ENCODE data around the gene RUSC1. TPM values are rescaled to one million over a fixed set of nuclear protein-coding genes. Genes with fewer than 3 reads are reported as not detected.
"Not testable (repeated sequence)": the region's sequence is repeated elsewhere in the genome, so short reads cannot be mapped to it uniquely, and the experiment has no call there.

The RUSC1 gene
- total RNA-seq, 1 experiment from 2014 or later: 43.3 TPM

GRCh38 chr1:155322953-155323728 lies 2.4 kb downstream of the RUSC1 start:
- DNase-seq (ENCODE audit: low read depth): peak; percentile 98

DNA sequence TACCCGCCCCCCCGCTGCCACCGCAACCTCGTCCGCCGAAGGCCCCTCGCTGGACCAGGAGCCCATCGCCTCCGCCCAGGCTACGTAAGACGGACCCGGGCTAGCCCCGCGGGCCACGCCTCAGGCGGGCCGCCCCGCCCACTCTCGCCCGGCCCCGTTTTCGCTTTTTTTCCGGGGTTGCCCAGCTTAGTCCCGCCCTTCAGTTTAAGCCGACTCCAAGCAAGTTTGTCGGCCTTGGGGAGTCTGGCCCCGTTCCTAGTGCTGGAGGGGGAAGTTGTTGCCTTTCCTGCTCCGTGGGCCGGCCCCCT lies 3.0 kb downstream of the RUSC1 start:
- DNase-seq (ENCODE audit: low read depth): peak; percentile 85

GRCh38 chr1:155324037-155324716 lies 3.5 kb downstream of the RUSC1 start:
- DNase-seq (ENCODE audit: low read depth): peak; percentile 97

GRCh38 chr1:155324717-155325602 lies 4.3 kb downstream of the RUSC1 start:
- peak; percentile 56 for DNase-seq (ENCODE audit: low read depth)

- DNase-seq (ENCODE audit: low read depth): no peak
These were observed 4.9 kb downstream of the RUSC1 start for GRCh38 chr1:155325603-155325893.

- no peak for DNase-seq (ENCODE audit: low read depth)
These were observed 5.4 kb downstream of the RUSC1 start for GRCh38 chr1:155326020-155326526.

DNA sequence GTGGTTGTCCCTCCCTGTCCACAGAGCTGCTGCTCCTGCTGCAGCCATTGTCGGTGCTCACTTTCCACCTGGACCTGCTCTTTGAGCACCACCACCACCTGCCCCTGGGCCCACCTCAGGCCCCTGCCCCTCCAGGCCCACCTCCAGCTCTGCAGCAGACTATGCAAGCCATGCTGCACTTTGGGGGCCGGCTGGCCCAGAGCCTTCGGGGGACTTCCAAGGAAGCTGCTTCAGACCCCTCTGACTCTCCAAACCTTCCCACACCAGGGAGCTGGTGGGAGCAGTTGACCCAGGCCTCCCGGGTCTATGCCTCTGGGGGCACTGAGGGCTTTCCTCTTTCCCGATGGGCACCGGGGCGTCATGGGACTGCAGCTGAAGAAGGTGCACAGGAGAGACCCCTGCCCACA lies 5.9 kb downstream of the RUSC1 start:
- DNase-seq (ENCODE audit: low read depth): no peak

DNA sequence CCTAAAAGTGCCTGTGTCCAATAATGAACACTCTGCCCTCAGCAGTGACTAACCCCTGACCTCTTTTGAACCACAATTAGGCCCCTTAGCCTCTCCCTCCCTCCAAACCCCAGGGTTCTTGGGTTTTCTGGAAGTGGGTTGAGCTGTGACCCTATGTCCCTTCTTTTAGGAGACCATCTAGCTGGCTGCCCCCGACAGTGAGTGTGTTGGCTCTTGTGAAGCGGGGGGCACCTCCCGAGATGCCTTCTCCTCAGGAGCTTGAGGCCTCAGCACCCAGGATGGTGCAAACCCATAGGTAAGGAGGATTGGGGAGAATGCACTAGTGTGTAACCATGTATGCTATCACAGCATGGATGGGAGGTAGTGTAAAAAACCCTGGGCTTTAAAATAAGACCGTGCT lies 7.3 kb downstream of the RUSC1 start:
- DNase-seq (ENCODE audit: low read depth): no peak

- DNase-seq (ENCODE audit: low read depth): not testable (repeated sequence)
These were observed 8.2 kb downstream of the RUSC1 start for GRCh38 chr1:155328856-155329255.

GRCh38 chr1:155329980-155330598 lies 9.4 kb downstream of the RUSC1 start:
- no peak for DNase-seq (ENCODE audit: low read depth)

DNA sequence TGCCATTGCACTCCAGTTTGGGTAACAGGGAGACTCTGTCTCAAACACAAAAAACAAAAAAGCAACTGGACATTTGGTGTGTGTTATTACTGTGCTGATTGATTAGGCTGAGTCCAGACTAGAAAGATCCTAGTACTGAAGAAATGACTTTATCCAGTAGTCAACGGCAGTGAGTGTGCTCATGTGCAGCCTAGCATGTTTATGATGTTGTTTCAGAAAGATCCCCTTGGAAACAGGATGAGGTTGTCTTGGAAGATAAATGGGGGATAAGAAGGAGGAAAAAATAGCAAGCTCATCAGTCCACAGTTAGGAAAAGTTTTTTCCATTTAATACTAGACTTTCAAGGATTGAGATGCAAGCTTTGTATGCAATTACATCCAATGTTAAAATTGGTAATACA lies 14.3 kb downstream of the RUSC1 start:
- no peak for DNase-seq (ENCODE audit: low read depth)

DNA sequence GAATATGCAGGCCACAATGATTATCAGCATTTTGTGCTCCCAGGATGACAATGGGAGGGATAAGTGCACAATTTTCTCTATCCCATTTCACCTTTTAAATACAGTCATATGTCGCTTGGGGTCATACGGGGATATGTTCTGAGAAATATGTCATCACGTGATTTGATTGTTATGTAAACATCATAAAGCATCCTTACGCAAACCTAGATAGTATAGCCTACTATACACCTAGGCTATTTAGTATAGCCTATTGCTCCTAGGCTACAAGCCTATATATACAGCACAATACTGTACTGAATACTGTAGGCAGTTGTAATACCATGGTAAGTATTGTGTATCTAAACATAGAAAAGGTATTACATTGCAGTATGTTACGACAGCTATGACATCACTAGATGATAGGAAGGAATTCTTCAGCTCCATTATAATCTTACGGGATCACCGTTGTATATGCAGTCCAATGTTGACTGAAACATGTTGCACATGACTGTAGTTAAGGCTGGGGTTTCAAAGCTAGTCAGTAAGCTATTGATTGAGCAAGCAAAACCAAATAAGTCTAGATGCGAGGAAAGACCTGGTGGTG lies 18.9 kb downstream of the RUSC1 start:
- DNase-seq (ENCODE audit: low read depth): no peak

DNA sequence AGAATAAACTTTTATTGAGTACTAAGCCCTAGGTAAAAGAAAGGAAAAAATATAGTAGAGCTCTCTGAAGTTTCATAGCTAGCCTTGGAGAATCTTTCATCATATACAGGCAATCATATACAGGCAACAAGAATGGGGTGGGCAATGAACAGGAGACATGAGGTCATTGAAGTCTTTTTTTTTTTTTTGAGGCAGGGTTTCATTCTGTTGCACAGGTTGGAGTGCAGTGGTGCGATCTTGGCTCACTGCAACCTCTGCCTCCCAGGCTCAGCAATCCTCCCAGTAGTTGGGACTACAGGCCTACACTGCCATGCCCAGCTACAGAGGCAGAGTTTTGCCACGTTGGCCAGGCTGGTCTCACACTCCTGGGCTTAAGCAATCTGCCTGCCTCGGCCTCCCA lies 22.1 kb downstream of the RUSC1 start:
- no peak for DNase-seq (ENCODE audit: low read depth)

DNA sequence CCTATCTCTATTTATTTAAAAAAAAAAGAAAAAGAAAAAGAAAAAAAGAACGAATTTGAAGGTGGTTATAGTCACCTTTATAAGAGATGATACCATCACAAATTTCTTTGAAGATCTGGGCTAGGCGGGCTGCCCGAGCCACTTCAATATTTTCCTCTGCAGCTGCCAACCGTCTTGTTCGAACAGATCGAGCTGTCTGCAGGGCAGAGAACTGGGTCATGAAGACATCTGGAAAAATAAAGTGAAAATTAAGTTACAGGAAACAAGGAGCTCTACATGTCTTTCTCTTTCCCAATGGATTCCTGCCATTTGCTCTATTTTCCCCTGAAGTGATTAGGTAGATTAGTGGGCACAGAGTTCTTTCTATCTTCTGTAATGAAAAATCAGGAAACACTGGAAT lies 31.9 kb downstream of the RUSC1 start:
- DNase-seq (ENCODE audit: low read depth): no peak

GRCh38 chr1:155360051-155360450 lies 39.4 kb downstream of the RUSC1 start:
- no peak for DNase-seq (ENCODE audit: low read depth)

GRCh38 chr1:155379180-155379579 lies 58.5 kb downstream of the RUSC1 start:
- DNase-seq (ENCODE audit: low read depth): no peak

GRCh38 chr1:155379631-155380090 lies 59.0 kb downstream of the RUSC1 start:
- peak; percentile 74 for DNase-seq (ENCODE audit: low read depth)

All from LHCN-M2 (cell line).